Activated naive CD4-positive, alpha-beta T cell (primary cell): Measurements from ENCODE around the gene TAAR9.

Source experiments
- DNase-seq, 4 experiments: peaks; one replicate each; lab custom pipeline; 2025; lab: John Stamatoyannopoulos, UW

TAAR9 gene

GRCh38 chr6:132537977-132538376 lies at the start of gene TAAR9:
TAAR9 (plus strand) TSS chr6:132538277; CDS start chr6:132538290, 13 bp downstream.
- no peak for DNase-seq

GRCh38 chr6:132489376-132489775 lies 48.7 kb upstream of the TAAR9 start:
- no peak for DNase-seq

GRCh38 chr6:132490024-132490423 lies 48.1 kb upstream of the TAAR9 start:
- no peak for DNase-seq

- DNase-seq = no peak
Measured at GRCh38 chr6:132490478-132491204, 47.4 kb upstream of the TAAR9 start.

- DNase-seq = no peak
Measured at GRCh38 chr6:132491303-132491702, 46.8 kb upstream of the TAAR9 start.

GRCh38 chr6:132491881-132492280 lies 46.2 kb upstream of the TAAR9 start:
- no peak for DNase-seq

GRCh38 chr6:132494954-132495353 lies 43.1 kb upstream of the TAAR9 start:
- no peak for DNase-seq

GRCh38 chr6:132495604-132496079 lies 42.4 kb upstream of the TAAR9 start:
- DNase-seq = no peak

GRCh38 chr6:132496519-132497180 lies 41.4 kb upstream of the TAAR9 start:
- no peak for DNase-seq

- DNase-seq = no peak
Measured at GRCh38 chr6:132498638-132499037, 39.4 kb upstream of the TAAR9 start.

GRCh38 chr6:132499757-132500156 lies 38.3 kb upstream of the TAAR9 start:
- no peak for DNase-seq

- no peak for DNase-seq
Measured at GRCh38 chr6:132504757-132505156, 33.3 kb upstream of the TAAR9 start.

- no peak for DNase-seq
Measured at GRCh38 chr6:132505158-132505557, 32.9 kb upstream of the TAAR9 start.

GRCh38 chr6:132506461-132506860 lies 31.6 kb upstream of the TAAR9 start:
- DNase-seq = no peak

- no peak for DNase-seq
Measured at GRCh38 chr6:132506869-132507808, 30.9 kb upstream of the TAAR9 start.

- DNase-seq = no peak
Measured at GRCh38 chr6:132511210-132511830, 26.8 kb upstream of the TAAR9 start.

- no peak for DNase-seq
Measured at GRCh38 chr6:132511831-132512220, 26.3 kb upstream of the TAAR9 start.

GRCh38 chr6:132512342-132512637 lies 25.8 kb upstream of the TAAR9 start:
- no peak for DNase-seq

- DNase-seq = peak; percentile 62 to 83 (median 64)
Measured at GRCh38 chr6:132512638-132513632, 25.1 kb upstream of the TAAR9 start, which contains the start of gene STX7. STX7 (minus strand) TSS chr6:132513116; CDS start chr6:132503530, 9,586 bp downstream.

GRCh38 chr6:132513831-132514545 lies 24.1 kb upstream of the TAAR9 start:
- no peak for DNase-seq
